Vagina (tissue), 2 donors: ENCODE results near the gene OR2AT4. TPM values are rescaled to one million over a fixed set of nuclear protein-coding genes. Genes with fewer than 3 reads are reported as not detected.
"Not testable (repeated sequence)": the region's sequence is repeated elsewhere in the genome, so short reads cannot be mapped to it uniquely, and the experiment has no call there.

Experiments used
- DNase-seq, 2 donors: peaks; one replicate each; pipeline ENCODE4 v3.0.0-alpha.2; 2017; ENCODE audit errors: extremely low spot score in 2 of 2
- H3K27ac ChIP-seq: fragments of 200-600 bp; sonication (generic); one replicate; pipeline ENCODE4 v1.5.1; 2019
- H3K27me3 ChIP-seq: fragments of 200-600 bp; sonication (generic); one replicate; pipeline ENCODE4 v1.5.1; 2019
- H3K36me3 ChIP-seq, 2 donors: fragments of 200-600 bp; sonication (generic); one replicate each; pipeline ENCODE4 v1.5.1; 2017 to 2019
- H3K4me1 ChIP-seq: fragments of 200-600 bp; sonication (generic); one replicate; pipeline ENCODE4 v1.5.1; 2019
- H3K4me3 ChIP-seq, 2 donors: fragments of 200-600 bp; sonication (generic); 1 replicate in 1 of 2; 2 replicates in 1 of 2; pipeline ENCODE4 v1.5.1; 2016 to 2019
- H3K9me3 ChIP-seq: fragments of 200-600 bp; sonication (generic); one replicate; pipeline ENCODE4 v1.5.1; 2019
- CTCF ChIP-seq, 3 experiments: fragments of 450-650 bp in 2 of 3; fragments of 200-600 bp in 1 of 3; sonication (generic) in 1 of 3; IDR thresholded peaks; one replicate each; pipeline ENCODE4 v1.5.1; 2017 to 2019; ENCODE audit warnings: antibody characterized with exemption in 3 of 3, mild to moderate bottlenecking in 2 of 3, moderate library complexity in 2 of 3
- POLR2A ChIP-seq, 2 donors: fragments of 450-650 bp; IDR thresholded peaks; one replicate each; pipeline ENCODE4 v1.6.1; 2017; ENCODE audit warnings: antibody characterized with exemption in 2 of 2, mild to moderate bottlenecking in 2 of 2, moderate library complexity in 2 of 2
- POLR2AphosphoS5 ChIP-seq, 2 donors: sonication (generic); formaldehyde crosslinking; IDR thresholded peaks; one replicate each; pipeline ENCODE4 v1.9.0; 2017; ENCODE audit warnings: antibody characterized with exemption in 2 of 2, mild to moderate bottlenecking in 2 of 2, low read depth in 1 of 2; ENCODE audit not compliant: insufficient read depth in 1 of 2
- intact Hi-C: fragments of 100-400 bp; cut with DNase I; formaldehyde crosslinking; loops from one replicate; pipeline ENCODE4 v1.15.1; 2023
- total RNA-seq: library from RNA; depleted of rRNA; stranded (reverse); fragments of >200 nt; gene quantifications from one replicate; pipeline ENCODE4 v1.2.3, GENCODE V29; 2016

Gene OR2AT4
- total RNA-seq, 1 donor from 2014 or later = not detected

GRCh38 chr11:75097173-75097557 is 489 bp upstream of the OR2AT4 start:
- Histone ChIP-seq H3K36me3 (no peaks in the 10 kb centered on the region), H3K27ac (no peak overlapping the region), H3K4me1 (no peaks in the 10 kb centered on the region), H3K4me3 (no peak overlapping the region), H3K9me3 (no peaks in the 10 kb centered on the region), H3K27me3 (no peaks in the 10 kb centered on the region)
- no peak for DNase-seq
- TF ChIP-seq POLR2A (IDR thresholded peaks at IDR 0.05) = no peak
- TF ChIP-seq POLR2AphosphoS5 (IDR thresholded peaks at IDR 0.05; ENCODE audit: insufficient read depth in 1 of 2, low read depth in 1 of 2) = no peak
- intact Hi-C loops = no loop called here

DNA sequence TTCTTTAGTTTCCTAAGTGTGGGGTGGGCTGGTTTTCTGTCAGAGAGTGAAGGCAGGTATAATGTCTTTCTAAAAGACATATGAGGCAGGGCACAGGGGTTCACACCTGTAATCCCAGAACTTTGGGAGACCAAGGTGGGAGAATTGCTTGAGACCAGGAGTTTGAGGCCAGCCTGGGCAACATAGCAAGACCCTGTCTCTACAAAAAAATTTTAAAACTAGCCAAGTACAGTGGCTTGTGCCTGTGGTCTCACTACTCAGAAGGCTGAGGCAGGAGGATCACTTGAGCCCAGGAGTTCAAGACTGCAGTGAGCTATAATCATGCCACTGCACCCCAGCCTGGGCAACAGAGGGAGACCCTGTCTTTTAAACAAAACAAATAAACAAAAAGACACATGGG is 2.3 kb downstream of the OR2AT4 start:
- intact Hi-C loops, H3K4me1 ChIP-seq, H3K27ac ChIP-seq, DNase-seq, H3K27me3 ChIP-seq, H3K9me3 ChIP-seq, H3K36me3 ChIP-seq, H3K4me3 ChIP-seq: not testable (repeated sequence)

- no peak for DNase-seq
- Histone ChIP-seq H3K27ac (no peak overlapping the region), H3K9me3 (peaks cover 9% of the 10 kb centered on the region), H3K4me3 (no peak overlapping the region), H3K27me3 (no peaks in the 10 kb centered on the region), H3K36me3 (no peaks in the 10 kb centered on the region), H3K4me1 (no peaks in the 10 kb centered on the region)
- TF ChIP-seq POLR2A (IDR thresholded peaks at IDR 0.05) = no peak
- TF ChIP-seq POLR2AphosphoS5 (IDR thresholded peaks at IDR 0.05; ENCODE audit: insufficient read depth in 1 of 2, low read depth in 1 of 2) = no peak
- no peak for TF ChIP-seq CTCF (IDR thresholded peaks at IDR 0.05)
- intact Hi-C loops = no loop called here
Measured at GRCh38 chr11:75090671-75091177, 6.0 kb downstream of the OR2AT4 start.

- TF ChIP-seq POLR2AphosphoS5 (IDR thresholded peaks at IDR 0.05; ENCODE audit: insufficient read depth in 1 of 2, low read depth in 1 of 2) (no peak), CTCF (IDR thresholded peaks at IDR 0.05) (no peak), POLR2A (IDR thresholded peaks at IDR 0.05) (no peak)
- no peaks in the 10 kb centered on the region for H3K4me1 ChIP-seq
Measured at GRCh38 chr11:75087319-75088305, 9.1 kb downstream of the OR2AT4 start.

DNA sequence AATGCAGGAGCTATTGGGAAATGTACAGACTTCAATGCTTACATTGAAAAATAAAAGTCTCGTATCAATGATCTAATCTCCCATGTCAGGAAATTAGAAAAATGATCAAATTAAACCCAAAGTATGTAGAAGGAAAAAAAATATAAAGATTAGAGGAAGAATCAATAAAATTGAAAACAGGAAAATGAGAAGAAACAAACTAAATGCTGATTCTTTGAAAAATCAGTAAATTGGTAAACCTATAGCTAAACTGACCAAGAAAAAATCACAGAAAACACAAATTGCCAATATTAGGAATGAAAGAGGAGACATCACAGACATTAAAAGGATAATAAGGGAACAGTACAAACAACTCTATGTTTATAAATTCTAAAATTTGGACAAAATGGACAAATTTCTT is 11.8 kb downstream of the OR2AT4 start:
- Histone ChIP-seq H3K9me3 (no peaks in the 10 kb centered on the region), H3K36me3 (no peaks in the 10 kb centered on the region), H3K4me1 (no peaks in the 10 kb centered on the region), H3K27ac (no peak overlapping the region), H3K27me3 (no peaks in the 10 kb centered on the region), H3K4me3 (no peak overlapping the region)
- DNase-seq = no peak
- TF ChIP-seq POLR2AphosphoS5 (IDR thresholded peaks at IDR 0.05; ENCODE audit: insufficient read depth in 1 of 2, low read depth in 1 of 2) = no peak
- TF ChIP-seq CTCF (IDR thresholded peaks at IDR 0.05) = no peak
- no peak for TF ChIP-seq POLR2A (IDR thresholded peaks at IDR 0.05)
- intact Hi-C loops = loop anchor here (5.0 kb wide), 1 partner anchor 958 kb away; no protein-coding TSS in a partner anchor

More at GRCh38 chr11:75087319-75088305, 9.1 kb downstream of the OR2AT4 start:
- H3K9me3 ChIP-seq = peaks cover 9% of the 10 kb centered on the region
- H3K4me3 ChIP-seq = no peak overlapping the region
- no peaks in the 10 kb centered on the region for H3K27me3 ChIP-seq
- H3K27ac ChIP-seq = no peak overlapping the region
- no peaks in the 10 kb centered on the region for H3K36me3 ChIP-seq
- no peak for DNase-seq
- intact Hi-C loops = no loop called here

DNA sequence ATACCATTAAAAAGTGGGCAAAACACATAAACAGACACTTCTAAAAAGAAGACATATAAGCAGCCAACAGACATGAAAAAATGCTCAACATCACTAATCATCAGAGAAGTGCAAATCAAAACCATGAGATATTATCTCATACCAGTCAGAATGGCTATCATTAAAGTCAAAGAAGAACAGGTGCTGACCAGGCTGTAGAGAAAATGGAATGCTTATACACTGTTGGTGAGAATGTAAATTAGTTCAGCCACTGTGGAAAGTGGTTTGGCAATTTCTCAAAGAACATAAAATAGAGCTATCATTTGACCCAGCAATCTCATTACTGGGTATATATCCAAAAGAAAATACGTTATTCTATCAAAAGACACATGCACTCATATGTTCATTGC is 13.5 kb downstream of the OR2AT4 start:
- no peak for TF ChIP-seq CTCF (IDR thresholded peaks at IDR 0.05)
- no peak for TF ChIP-seq POLR2A (IDR thresholded peaks at IDR 0.05)
- TF ChIP-seq POLR2AphosphoS5 (IDR thresholded peaks at IDR 0.05; ENCODE audit: insufficient read depth in 1 of 2, low read depth in 1 of 2) = no peak
- no peak for DNase-seq
- no peaks in the 10 kb centered on the region for H3K4me1 ChIP-seq
- no peaks in the 10 kb centered on the region for H3K27me3 ChIP-seq
- intact Hi-C loops = loop anchor here (5.0 kb wide), 1 partner anchor 956 kb away; no protein-coding TSS in a partner anchor
- H3K27ac ChIP-seq = no peak overlapping the region
- no peaks in the 10 kb centered on the region for H3K36me3 ChIP-seq
- no peaks in the 10 kb centered on the region for H3K9me3 ChIP-seq
- no peak overlapping the region for H3K4me3 ChIP-seq
